NCI-H524 treated with DMSO at 0.1 percent for 48 hours (cell line): Measurements from ENCODE around the gene RPTN.
A peak's percentile ranks its signal among the peaks of the same experiment; 100 is the strongest.
"Not testable (repeated sequence)": the region's sequence is repeated elsewhere in the genome, so short reads cannot be mapped to it uniquely, and the experiment has no call there.

Experiments
- DNase-seq: peaks from one replicate; lab custom pipeline; 2025; lab: John Stamatoyannopoulos, UW

Gene RPTN

GRCh38 chr1:152164517-152165136, 5.6 kb upstream of the RPTN start:
- DNase-seq: no peak

- DNase-seq: no peak
Measured at GRCh38 chr1:152162792-152163463, 3.9 kb upstream of the RPTN start.

- no peak for DNase-seq
Measured at GRCh38 chr1:152160576-152160975, 1.5 kb upstream of the RPTN start.

- no peak for DNase-seq
Measured at GRCh38 chr1:152153996-152154395, 5.0 kb downstream of the RPTN start.

GRCh38 chr1:152151646-152152045, 7.4 kb downstream of the RPTN start:
- no peak for DNase-seq

GRCh38 chr1:152148981-152149380, 10.0 kb downstream of the RPTN start:
- DNase-seq: no peak

- no peak for DNase-seq
Measured at GRCh38 chr1:152148051-152148450, 11.0 kb downstream of the RPTN start.

GRCh38 chr1:152145769-152146168, 13.3 kb downstream of the RPTN start:
- no peak for DNase-seq

GRCh38 chr1:152144674-152145183, 14.3 kb downstream of the RPTN start:
- DNase-seq: not testable (repeated sequence)

GRCh38 chr1:152143150-152143887, 15.7 kb downstream of the RPTN start:
- no peak for DNase-seq

- peak; percentile 0 for DNase-seq
Measured at GRCh38 chr1:152141971-152142584, 16.9 kb downstream of the RPTN start.

- DNase-seq: no peak
Measured at GRCh38 chr1:152137215-152137614, 21.8 kb downstream of the RPTN start.

- DNase-seq: no peak
Measured at GRCh38 chr1:152130186-152130585, 28.8 kb downstream of the RPTN start.

GRCh38 chr1:152127673-152128072, 31.4 kb downstream of the RPTN start:
- no peak for DNase-seq

- no peak for DNase-seq
Measured at GRCh38 chr1:152125834-152126443, 33.1 kb downstream of the RPTN start.

- no peak for DNase-seq
Measured at GRCh38 chr1:152118915-152119314, 40.1 kb downstream of the RPTN start.

- no peak for DNase-seq
Measured at GRCh38 chr1:152115344-152115743, 43.7 kb downstream of the RPTN start, which contains the start of gene TCHH. Gene TCHH, minus strand, starts transcription at chr1:152115444. Its CDS starts 1,364 bp downstream, at chr1:152114080.

- no peak for DNase-seq
Measured at GRCh38 chr1:152112885-152113432, 46.1 kb downstream of the RPTN start.

GRCh38 chr1:152112101-152112884, 46.7 kb downstream of the RPTN start:
- no peak for DNase-seq

- DNase-seq: no peak
Measured at GRCh38 chr1:152111515-152111968, 47.5 kb downstream of the RPTN start.
